GM19395 (cell line): ENCODE measurements around the gene MTFR1L.

ENCODE experiments used
- ATAC-seq: cut with Tn5 transposase; IDR thresholded peaks from one replicate; pipeline ENCODE4 v1.9.1; 2021; ENCODE audit warnings: mild to moderate bottlenecking, moderate library complexity; ENCODE audit not compliant: unreplicated experiment

Gene MTFR1L

DNA sequence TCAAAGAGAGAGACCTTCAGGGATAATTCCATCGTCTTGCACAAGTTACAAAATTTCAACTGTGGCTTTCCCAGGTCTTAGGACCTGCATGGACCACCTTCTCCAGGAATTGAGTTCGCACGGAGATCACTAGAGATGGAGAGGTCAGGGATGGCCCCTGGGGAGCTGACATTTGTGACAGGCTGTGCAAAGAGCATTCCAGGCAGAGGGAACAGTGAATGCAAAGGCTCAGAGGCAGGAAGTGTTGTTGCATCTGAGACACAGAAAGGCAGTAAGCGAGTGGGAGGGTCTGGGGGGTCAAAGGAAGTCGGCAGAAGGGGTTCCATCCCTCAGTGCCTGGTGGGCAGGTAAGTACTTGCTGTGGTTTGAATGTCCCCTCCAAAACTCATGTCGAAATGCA, 29.3 kb upstream of the MTFR1L start:
- no peak for ATAC-seq

DNA sequence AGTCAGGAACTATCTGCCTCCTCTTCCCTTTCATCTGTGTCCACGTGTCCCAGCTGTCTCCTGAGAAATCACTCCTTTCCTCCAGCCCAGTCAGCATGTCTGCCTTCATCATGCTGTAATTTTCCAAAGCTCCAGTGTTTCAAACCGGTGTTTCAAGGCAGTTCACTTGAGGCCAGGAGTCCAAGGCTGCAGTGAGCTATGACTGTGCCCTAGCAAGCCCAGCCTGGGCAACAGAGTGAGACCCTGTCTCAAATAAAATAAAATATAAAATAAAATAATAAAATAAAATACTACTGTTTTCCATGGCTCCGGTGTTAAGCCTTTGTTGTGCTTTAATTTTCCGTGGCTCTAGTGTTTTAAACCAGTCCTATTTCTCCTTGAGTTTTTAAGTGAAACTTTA, 27.6 kb upstream of the MTFR1L start:
- no peak for ATAC-seq

DNA sequence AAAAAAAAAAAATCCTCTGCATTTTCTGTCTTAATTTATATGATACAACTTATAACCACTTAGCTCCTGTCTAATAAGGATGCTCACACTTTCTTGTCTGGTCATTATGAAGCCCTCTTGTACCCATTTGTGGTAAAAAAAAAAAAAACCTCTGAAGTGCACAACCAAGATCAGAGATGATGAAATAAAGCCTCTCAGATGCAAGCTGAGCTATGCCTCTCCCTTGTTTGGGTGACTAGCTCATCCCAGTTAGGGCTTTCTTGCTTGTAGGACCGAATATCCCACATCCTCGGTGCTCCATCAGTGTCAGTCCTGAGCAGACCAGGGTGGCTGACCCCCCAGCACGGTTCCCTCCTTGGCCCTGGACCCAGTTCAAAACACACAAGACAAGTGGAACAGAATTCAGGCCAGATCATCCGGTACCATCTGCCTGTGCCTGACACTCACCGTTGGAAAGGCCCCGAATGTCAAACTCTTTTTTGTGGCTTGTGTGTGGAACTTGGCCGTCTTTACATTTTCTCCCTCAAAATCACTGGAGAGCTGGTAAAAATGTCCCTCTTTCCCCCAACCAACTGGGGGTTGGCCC, 26.1 kb upstream of the MTFR1L start:
- no peak for ATAC-seq

DNA sequence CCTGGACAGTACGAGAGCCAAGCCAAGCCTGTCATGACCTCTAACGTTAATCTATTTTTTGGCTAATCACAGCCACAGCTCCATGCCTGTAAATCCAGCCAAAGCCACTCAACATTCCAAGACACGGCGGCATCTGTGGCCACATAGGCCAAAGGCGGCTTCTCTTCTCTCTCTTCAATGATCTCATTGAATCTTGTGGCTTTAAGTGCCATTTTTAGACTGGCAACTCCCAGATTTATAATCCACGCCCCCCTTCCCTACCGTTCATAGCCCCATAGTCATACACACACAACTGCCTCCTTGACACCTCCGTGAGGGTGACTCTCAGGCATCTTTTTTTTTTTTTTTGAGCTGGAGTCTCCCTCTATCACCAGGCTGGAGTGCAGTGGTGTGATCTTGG, 25.4 kb upstream of the MTFR1L start:
- no peak for ATAC-seq

DNA sequence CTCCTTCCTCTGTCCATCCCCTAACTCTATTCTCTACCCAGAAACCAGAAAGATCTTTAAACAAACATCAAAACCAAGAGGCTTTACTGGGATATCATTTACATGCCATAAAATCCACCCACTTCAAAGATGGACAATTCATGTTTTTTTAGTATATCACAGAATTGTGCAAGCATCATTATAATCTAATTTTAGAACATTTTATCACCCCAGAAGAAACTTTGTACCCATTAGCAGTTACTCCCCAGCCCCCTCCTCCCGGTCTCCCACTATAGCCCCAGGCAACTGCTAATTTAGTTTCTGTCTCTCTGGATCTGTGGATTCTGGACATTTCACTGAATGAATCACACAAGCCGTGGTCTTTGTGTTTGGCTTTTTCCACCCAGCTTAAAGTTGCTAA, 24.5 kb upstream of the MTFR1L start:
- ATAC-seq, result no peak

DNA sequence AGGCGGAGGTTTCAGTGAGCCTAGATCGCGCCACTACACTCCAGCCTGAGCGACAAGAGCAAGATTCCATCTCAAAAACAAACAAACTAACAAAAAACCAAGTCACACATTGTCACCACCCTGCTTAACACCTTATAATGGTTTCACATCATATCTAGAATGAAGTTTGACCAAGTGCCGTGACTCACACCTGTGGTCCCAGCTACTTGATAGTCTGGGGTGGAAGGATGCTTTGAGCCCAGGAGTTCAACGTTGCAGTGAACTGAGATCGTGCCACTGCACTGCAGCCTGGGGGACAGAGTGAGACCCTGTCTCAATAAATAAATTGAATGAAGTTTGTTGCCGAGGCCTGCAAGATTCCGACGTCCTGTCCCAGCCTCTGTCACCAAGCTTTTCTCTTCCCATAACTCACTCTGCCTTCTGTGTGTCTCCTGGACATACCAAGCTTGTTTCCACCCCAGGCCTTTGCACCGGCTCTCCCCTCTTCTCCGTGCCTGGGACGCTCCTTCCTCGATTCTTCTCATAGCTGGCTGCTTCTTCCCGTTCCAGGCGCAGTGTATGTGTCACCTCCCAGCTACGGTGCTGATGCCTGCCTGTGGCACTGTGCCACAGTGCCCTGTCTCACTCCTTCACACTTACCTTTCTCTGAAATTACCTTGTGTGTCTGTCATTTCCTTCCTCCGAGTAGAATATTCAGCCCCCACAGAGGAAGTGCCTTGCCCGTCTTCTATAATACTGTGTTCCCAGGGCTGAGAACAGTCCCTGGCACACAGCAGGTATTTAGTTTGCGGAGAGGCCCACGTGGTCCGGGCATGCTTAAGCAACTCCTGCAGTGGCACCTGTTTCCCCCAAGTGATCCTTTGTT, 23.6 kb upstream of the MTFR1L start:
- ATAC-seq, result no peak

DNA sequence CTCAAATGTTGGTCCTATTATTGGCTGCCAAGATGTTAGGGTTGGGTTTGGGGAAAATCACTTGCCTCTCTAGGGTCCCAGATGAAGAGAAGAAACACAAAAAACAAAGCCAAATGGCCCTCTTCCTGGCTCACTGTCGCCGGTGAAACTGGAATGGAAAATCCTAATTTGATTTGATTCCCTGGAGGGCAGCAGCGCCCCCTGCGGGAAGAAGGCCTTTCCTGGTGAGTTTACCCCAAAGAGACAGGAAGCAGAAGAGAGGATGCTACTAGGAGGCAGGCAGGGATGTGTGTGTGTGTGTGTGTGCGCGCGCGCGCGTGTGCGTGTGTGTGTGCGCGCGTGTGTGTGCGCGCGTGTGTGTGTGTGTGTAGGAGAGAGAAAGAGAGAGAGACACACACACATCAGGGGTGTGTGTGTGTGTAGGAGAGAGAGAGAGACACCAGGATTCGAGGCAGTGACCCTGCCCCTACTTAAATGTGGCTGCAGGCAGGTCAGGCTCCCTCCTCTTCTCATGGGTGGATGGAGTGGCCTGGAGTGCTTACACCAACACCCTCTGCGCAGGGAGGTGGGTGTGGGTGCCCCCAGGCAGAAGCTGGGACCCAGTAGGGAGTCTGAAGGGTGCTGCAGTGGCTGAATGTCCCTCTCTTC, 22.8 kb upstream of the MTFR1L start:
- ATAC-seq, result no peak

DNA sequence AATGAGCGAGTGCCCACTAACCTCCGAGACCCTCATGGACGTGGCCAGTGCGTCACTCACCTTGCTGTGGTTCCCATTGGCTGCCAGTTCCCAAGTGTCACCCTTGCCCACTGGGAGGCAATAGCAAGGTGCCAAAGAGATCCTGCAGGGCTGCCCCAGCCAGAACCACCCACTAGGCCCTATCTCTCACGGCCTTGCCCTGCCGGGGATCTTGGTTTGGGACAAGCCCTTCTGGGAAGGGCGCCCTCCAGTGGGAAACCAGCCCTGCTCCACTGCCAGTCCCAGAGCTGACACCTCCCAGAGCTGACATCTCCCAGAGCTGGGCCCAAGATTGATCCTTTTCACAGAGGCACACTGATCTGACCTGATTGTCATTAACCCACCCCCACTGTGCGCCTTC, 21.8 kb upstream of the MTFR1L start:
- ATAC-seq, result no peak

DNA sequence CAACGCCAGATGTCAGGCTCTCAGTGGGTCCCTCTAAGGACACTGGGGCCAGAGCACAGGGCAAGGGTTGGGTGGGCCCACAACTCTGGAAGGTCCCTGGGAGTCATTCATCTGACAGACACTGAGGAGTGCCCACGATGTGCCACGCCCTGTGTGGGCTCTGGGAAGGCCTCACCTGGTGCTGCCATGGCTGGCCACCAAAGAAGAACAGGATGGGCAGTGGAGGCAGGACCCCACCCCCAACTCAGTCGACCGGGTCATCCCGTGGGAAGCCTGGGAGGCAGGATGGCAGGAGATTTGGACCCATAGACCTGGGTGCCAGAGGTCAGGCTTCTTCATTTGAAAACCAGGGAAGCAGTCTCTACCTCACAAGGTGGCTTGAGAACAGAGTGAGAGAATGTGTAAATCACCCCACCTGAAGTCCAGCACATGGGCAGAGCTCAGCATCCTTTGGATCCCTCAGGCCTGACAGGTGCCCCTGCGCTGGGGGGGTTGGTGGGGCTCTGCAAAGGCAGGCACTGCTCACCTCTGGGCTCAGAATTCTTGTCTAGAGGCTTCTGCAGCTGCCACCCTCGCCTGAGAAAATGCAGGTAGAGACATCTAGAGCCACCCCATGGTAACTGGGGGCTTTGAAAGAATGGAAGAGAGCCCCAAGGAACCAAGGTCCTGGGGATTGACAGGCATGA, 20.9 kb upstream of the MTFR1L start:
- no peak for ATAC-seq

DNA sequence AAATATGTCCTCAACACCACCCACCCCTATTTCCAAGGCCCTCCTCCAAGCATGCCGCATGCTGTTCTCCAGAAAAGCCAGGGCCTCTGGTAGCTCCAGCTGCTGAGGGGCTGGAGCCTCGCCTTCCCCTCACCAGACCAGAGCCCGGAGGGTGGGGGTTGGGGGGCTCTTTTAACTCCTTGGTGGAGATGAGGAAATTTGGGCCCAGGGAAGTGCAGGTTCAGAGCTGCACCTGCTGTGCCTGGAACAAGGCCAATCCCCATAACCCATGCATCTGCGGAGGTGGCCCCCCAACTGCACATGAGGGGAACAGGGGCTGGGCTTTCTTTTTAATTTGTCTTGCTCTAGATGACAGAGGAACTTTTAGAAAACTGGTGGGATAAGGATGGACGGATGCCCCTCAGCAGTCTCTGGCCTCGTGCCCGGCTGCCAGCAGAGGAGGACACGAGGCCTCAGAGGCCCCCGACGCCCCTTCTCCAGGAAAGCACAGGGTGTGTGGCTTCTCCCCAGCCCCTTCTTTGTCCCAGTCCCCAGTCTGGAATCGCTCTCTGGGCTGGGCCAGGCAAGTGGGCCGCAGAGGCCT, 20.3 kb upstream of the MTFR1L start:
- ATAC-seq, result no peak

DNA sequence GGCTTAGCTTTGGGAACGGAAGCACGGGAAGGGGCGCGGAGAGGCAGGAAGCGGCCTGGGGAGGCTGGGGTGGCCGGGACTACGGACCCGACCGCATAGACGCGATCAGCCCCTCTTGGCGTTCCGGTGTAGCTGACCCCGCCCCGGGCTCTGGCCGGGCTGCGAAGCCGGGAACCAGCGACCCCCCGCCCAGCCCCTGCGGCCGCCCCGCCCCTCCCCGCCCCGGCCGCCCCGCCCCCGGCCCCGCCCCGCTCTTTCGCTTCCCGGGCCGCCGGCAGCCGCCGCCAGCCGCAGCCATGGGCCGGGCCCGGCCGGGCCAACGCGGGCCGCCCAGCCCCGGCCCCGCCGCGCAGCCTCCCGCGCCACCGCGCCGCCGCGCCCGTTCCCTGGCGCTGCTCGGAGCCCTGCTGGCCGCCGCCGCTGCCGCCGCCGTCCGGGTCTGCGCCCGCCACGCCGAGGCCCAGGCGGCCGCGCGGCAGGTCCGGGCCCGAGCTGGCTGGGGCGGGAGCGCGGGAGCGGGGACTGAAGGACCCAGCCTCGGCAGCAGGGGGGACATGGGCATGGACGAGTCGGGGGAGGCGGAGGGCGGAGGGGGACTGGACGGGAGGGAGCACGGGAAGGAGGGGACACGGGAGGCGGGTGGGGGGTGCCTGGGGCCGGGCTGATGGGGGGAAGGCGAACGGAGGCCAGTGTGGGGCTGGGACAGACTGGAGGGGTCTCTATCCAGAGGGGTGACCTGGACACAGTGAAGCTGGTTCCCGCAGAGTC, 19.6 kb upstream of the MTFR1L start, which contains the start of gene SELENON:
Gene SELENON, plus strand, starts transcription at position 259 of the 768 bp plus-strand sequence. Its CDS starts 38 bp downstream, at position 297.
- ATAC-seq, result no peak

DNA sequence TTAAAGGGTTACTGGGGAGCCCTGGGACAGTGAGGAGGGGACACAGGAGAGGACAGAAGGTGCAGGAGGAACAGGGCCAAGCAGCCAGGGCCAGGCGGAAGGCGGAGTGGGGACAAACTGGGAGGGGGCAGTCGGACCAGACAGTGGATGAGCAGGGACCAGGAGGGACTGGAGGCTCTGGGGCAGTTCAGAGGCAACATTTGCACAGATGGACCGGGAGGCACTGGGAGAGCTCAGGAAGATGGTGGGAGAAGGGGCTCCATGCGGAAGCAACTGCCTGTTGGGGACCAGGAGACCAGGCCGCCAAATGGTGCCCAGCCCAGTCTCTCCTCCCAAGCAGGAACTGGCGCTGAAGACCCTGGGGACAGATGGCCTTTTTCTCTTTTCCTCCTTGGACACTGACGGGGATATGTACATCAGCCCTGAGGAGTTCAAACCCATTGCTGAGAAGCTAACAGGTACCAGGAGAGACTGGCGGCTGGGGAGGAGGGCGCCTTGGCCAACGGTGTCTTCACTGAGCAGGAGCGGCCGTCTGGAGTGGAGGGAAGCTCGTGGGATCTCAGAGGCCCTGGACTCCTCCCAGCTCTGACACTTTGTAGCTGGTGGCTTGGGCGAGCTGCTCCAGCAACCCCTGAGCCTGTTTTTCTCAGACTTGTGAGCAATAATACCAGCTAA, 18.9 kb upstream of the MTFR1L start:
- ATAC-seq, result no peak

DNA sequence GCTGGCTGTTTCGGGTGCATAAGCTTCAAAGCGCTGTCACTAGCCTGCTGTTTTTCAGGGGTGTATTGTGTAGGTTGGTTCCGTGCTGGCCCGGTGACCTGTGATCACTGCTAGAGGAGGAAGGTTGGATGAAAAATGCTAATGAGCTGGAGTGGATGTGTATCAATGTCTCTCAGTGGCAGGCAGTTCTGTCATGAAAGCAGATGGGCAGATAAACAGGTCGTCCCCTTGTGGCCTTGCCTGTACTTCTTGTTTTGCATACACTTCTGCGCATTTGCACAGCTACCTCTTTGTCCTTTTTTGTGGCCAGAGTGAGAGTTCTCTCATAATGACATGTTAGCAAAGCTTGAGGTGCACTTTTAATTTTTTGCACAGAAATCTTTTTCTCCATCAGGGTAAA, 16.8 kb upstream of the MTFR1L start:
- ATAC-seq, result peak; percentile 50

DNA sequence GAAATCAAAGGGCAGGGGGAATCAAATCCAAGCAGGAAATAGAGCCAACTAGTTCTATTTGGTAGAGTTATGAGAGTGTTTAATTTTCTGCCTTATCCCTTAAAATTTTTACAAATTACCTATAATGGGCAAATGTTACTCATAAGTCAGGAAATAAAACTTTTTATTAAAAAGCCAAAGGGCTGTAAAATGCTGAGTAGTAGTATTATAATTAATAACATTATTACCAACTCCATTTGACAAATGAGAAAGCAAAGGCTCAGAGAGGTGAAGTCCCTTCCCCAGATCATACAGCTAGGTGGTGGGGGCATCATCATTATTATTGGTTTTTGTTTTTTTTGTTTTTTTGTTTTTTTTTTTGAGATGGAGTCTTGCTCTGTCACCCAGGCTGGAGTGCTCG, 16.4 kb upstream of the MTFR1L start:
- ATAC-seq, result no peak

DNA sequence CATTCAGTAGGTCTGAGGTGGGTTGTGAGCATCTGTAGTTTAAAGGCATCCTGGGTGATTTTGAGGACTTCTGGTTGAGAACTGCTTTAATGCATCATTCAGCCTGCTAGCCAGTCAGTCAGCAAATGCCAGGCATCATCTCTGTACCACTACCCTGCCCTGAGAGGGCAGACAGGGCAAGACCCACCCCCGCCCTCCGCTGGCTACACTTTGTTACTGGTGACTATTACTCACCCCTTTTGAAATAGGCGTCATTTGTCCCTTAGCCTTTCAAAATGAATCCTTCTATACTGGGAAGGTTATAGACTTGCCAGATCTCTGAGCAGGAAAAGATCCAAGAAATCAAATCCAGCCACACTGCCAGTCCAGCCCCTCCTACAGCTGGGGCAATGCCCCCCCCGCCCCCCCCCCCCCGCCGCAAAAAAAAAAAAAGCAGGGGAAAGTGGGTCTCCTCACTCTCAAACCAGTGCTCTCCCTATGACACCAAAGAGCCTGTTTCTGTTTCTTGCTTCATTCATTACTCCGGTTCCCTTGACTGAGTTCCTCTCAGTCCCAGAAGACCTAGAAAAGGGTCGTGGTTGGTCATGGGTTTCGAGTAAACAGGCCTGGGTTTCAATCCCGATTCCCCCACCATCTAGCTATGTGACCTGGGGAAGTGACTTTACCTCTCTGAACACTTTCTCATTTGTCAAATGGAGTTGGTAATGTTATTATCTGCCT, 15.3 kb upstream of the MTFR1L start:
- no peak for ATAC-seq

DNA sequence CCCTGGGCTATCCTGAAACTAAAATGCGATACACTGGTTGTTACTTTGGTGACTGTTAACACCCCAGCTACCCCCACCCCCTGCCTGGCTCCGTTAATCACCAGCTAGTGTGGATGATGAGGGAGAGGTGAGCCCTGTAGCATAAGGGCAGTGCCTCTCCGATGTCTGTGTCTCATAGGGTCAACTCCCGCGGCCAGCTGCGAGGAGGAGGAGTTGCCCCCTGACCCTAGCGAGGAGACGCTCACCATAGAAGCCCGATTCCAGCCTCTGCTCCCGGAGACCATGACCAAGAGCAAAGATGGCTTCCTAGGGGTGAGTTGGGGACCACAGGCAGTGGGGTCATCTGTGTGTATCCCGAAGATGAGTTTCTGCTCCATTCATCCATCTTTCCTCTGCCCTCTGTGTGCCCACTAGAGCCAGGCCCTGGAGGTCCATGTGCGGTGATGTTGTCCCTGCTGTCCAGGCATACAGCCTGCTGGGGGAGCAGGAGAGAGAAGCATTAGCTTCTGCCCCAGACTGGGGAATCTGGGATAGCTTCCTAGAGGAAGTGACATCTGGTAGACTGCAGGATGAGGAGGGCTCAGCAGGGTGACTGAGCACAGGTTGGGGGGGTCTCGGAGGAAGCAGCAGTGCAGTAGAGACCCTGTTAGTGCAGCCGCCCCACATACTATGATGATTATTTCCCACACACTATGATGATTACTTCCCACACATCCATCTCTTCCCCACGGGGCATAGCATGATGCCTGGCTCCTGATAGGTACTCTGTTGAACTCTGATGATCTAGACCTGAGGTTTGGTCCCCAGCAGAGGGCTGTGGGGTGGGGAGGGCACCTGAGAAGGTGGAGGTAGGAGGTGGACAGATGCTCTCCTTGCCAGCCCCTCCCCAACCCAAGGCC, 14.5 kb upstream of the MTFR1L start:
- no peak for ATAC-seq

DNA sequence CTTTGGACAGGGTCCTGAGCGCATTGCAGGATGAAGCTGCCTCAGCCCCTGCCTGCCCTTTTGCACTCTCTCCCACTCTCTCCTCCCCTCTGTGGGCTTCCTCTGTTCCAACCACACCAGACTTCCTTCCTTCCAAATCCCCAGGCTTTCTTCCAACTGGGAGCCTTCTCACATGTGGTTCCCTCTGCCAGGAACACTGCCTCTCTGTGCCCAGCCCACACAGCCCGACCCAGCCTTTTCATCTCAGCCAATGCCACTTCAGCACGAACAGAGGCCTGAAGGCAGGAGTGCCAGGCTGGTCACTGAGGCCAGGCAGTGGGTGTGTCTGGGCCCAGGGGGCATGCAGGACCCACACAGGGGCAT, 13.9 kb upstream of the MTFR1L start:
- no peak for ATAC-seq

DNA sequence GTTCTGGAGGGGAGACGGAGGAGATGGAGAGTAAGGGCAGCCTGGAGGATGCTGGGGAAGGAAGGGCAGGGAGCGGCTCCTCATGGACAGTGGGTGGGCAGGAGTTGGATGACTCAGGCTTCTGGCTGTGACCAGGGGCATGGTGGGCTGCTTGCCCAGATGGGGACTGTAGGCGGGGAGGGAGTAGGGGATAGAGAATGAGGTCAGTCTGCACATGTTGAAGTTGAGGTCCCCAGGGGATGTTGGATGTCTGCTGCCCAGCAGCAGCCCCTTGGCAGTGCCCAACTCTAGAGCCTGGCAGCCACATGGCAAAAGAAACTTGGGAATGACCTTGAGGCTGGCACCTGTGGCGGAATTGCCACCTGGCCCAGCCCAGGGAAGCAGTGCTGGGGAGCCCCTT, 13.3 kb upstream of the MTFR1L start:
- no peak for ATAC-seq
